T-helper 2 cell treated with Interferon-gamma antibody and Interleukin-4, amounts not matched to agents 100 ng/mL and 5 ng/mL, for 36 hours (primary cell): ENCODE results near the gene PPP1R14C. TPM values are rescaled to one million over a fixed set of nuclear protein-coding genes. Genes with fewer than 3 reads are reported as not detected.

Experiments
- intact Hi-C: fragments of 100-400 bp; cut with micrococcal nuclease; formaldehyde crosslinking; loops from one replicate; pipeline ENCODE4 v1.15.1; 2023
- total RNA-seq: library from RNA; stranded (reverse); gene quantifications from 2 replicates; pipeline ENCODE4 v1.2.3, GENCODE V29; 2022

Gene PPP1R14C
- total RNA-seq = 0.27 TPM in 1 of 2 replicates, not detected in the other

- intact Hi-C loops = no loop called here
Measured at GRCh38 chr6:150142670-150143515, at the start of gene PPP1R14C. Gene PPP1R14C, plus strand, starts transcription at chr6:150143044. Its CDS starts 149 bp downstream, at chr6:150143193.

GRCh38 chr6:150093397-150093796 lies 49.4 kb upstream of the PPP1R14C start:
- intact Hi-C loops = no loop called here

GRCh38 chr6:150098155-150098554 lies 44.7 kb upstream of the PPP1R14C start:
- intact Hi-C loops = no loop called here

GRCh38 chr6:150099546-150099945 lies 43.3 kb upstream of the PPP1R14C start:
- intact Hi-C loops = no loop called here

- intact Hi-C loops = no loop called here
Measured at GRCh38 chr6:150099953-150100352, 42.9 kb upstream of the PPP1R14C start.

GRCh38 chr6:150100745-150101144 lies 42.1 kb upstream of the PPP1R14C start:
- intact Hi-C loops = no loop called here

GRCh38 chr6:150102750-150103270 lies 40.0 kb upstream of the PPP1R14C start:
- intact Hi-C loops = no loop called here

- intact Hi-C loops = no loop called here
Measured at GRCh38 chr6:150112233-150112632, 30.6 kb upstream of the PPP1R14C start.

GRCh38 chr6:150115769-150116168 lies 27.1 kb upstream of the PPP1R14C start:
- intact Hi-C loops = no loop called here

GRCh38 chr6:150116200-150116800 lies 26.5 kb upstream of the PPP1R14C start:
- intact Hi-C loops = no loop called here

- intact Hi-C loops = no loop called here
Measured at GRCh38 chr6:150118203-150118602, 24.6 kb upstream of the PPP1R14C start.

GRCh38 chr6:150118627-150119026 lies 24.2 kb upstream of the PPP1R14C start:
- intact Hi-C loops = no loop called here

GRCh38 chr6:150119173-150119572 lies 23.7 kb upstream of the PPP1R14C start:
- intact Hi-C loops = no loop called here

GRCh38 chr6:150123645-150124044 lies 19.2 kb upstream of the PPP1R14C start:
- intact Hi-C loops = no loop called here

- intact Hi-C loops = no loop called here
Measured at GRCh38 chr6:150124235-150124634, 18.6 kb upstream of the PPP1R14C start.

- intact Hi-C loops = no loop called here
Measured at GRCh38 chr6:150126641-150127291, 16.1 kb upstream of the PPP1R14C start.

GRCh38 chr6:150128425-150128824 lies 14.4 kb upstream of the PPP1R14C start:
- intact Hi-C loops = no loop called here

- intact Hi-C loops = no loop called here
Measured at GRCh38 chr6:150129616-150130505, 13.0 kb upstream of the PPP1R14C start.

- intact Hi-C loops = no loop called here
Measured at GRCh38 chr6:150133686-150134085, 9.2 kb upstream of the PPP1R14C start.

GRCh38 chr6:150134280-150134920 lies 8.4 kb upstream of the PPP1R14C start:
- intact Hi-C loops = no loop called here
